ENCODE results near the gene UBE2E3. TPM values are rescaled to one million over a fixed set of nuclear protein-coding genes. Genes with fewer than 3 reads are reported as not detected.

UBE2E3 gene
- total RNA-seq, 3 donors from 2014 or later: 58.4 to 98.7 (median 77.0) TPM

- Histone ChIP-seq H3K36me3 (no peaks in the 10 kb centered on the region), H3K4me1 (no peaks in the 10 kb centered on the region), H3K9me3 (no peaks in the 10 kb centered on the region), H3K27ac (no peak overlapping the region), H3K4me3 (no peak overlapping the region), H3K27me3 (no peaks in the 10 kb centered on the region)
- intact Hi-C loops (cut with DNase I; ENCODE audit: low total_unique reads): no loop called here
- DNase-seq (ENCODE audit: low spot score in 2 of 2): no peak
- TF ChIP-seq POLR2A (IDR thresholded peaks at IDR 0.05): no peak
- TF ChIP-seq, protein P1, sequence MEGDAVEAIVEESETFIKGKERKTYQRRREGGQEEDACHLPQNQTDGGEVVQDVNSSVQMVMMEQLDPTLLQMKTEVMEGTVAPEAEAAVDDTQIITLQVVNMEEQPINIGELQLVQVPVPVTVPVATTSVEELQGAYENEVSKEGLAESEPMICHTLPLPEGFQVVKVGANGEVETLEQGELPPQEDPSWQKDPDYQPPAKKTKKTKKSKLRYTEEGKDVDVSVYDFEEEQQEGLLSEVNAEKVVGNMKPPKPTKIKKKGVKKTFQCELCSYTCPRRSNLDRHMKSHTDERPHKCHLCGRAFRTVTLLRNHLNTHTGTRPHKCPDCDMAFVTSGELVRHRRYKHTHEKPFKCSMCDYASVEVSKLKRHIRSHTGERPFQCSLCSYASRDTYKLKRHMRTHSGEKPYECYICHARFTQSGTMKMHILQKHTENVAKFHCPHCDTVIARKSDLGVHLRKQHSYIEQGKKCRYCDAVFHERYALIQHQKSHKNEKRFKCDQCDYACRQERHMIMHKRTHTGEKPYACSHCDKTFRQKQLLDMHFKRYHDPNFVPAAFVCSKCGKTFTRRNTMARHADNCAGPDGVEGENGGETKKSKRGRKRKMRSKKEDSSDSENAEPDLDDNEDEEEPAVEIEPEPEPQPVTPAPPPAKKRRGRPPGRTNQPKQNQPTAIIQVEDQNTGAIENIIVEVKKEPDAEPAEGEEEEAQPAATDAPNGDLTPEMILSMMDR (IDR thresholded peaks at IDR 0.05): no peak
- no peak for TF ChIP-seq POLR2AphosphoS5 (IDR thresholded peaks at IDR 0.05)
Observed at GRCh38 chr2:180943275-180943674, 37.1 kb upstream of the UBE2E3 start.

GRCh38 chr2:180944372-180944771, 36.0 kb upstream of the UBE2E3 start:
- H3K27me3 ChIP-seq: no peaks in the 10 kb centered on the region
- H3K4me3 ChIP-seq: no peak overlapping the region
- DNase-seq (ENCODE audit: low spot score in 2 of 2): no peak
- no peak overlapping the region for H3K27ac ChIP-seq
- H3K4me1 ChIP-seq: no peaks in the 10 kb centered on the region
- H3K9me3 ChIP-seq: no peaks in the 10 kb centered on the region
- intact Hi-C loops (cut with DNase I; ENCODE audit: low total_unique reads): no loop called here
- no peaks in the 10 kb centered on the region for H3K36me3 ChIP-seq
- TF ChIP-seq POLR2AphosphoS5 (IDR thresholded peaks at IDR 0.05): no peak
- no peak for TF ChIP-seq POLR2A (IDR thresholded peaks at IDR 0.05)
- TF ChIP-seq, protein P1 (IDR thresholded peaks at IDR 0.05): no peak

DNA sequence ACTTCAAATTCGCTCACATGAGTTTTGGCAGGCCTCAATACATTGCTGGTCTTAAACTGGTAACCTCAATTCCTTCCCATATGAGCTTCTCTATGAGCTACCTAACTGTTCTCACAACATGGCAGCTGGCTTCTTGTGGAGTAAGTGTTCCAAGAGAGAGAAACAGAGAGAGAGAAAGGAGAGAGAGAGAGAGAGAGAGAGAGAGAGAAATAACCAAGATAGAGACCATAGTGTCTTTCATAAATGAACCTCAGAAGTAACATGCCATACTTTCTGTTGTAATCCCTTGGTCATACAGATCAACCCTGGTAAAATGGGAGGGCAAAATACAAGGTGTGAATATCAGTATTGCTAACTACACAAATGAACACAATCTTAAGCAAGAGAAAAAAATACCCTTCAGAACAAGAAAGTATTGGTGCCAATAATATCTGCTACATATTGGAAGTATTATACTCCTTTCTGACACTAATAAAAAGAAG, 33.2 kb upstream of the UBE2E3 start:
- H3K9me3 ChIP-seq: no peaks in the 10 kb centered on the region
- H3K4me1 ChIP-seq: no peaks in the 10 kb centered on the region
- TF ChIP-seq POLR2AphosphoS5 (IDR thresholded peaks at IDR 0.05) (no peak), POLR2A (IDR thresholded peaks at IDR 0.05) (no peak)
- TF ChIP-seq, protein P1 (IDR thresholded peaks at IDR 0.05): no peak
- H3K36me3 ChIP-seq: no peaks in the 10 kb centered on the region
- intact Hi-C loops (cut with DNase I; ENCODE audit: low total_unique reads): no loop called here
- DNase-seq (ENCODE audit: low spot score in 2 of 2): no peak
- H3K27me3 ChIP-seq: no peaks in the 10 kb centered on the region
- no peak overlapping the region for H3K4me3 ChIP-seq
- H3K27ac ChIP-seq: no peak overlapping the region

DNA sequence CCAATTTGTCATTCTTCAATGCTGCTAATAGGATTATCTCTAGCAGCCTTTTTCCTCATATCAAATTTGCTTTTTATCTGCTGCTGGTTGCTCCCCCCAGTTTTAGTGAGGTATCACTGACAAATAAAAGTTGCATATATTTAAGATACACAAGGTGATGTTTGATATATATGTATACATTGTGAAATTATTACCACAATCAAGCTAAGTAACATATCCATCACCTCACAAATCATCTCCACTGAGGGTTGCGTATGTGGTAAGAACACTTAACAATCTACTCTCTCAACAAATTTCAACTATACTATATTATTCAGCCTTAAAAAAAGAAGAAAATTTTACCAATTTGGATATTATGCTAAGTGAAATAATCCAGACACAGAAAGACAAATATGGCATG, 30.5 kb upstream of the UBE2E3 start:
- Histone ChIP-seq H3K9me3 (no peaks in the 10 kb centered on the region), H3K36me3 (no peaks in the 10 kb centered on the region), H3K27me3 (no peaks in the 10 kb centered on the region), H3K4me3 (no peak overlapping the region), H3K4me1 (no peaks in the 10 kb centered on the region), H3K27ac (no peak overlapping the region)
- intact Hi-C loops (cut with DNase I; ENCODE audit: low total_unique reads): no loop called here
- no peak for DNase-seq (ENCODE audit: low spot score in 2 of 2)
- TF ChIP-seq POLR2A (IDR thresholded peaks at IDR 0.05) (no peak), POLR2AphosphoS5 (IDR thresholded peaks at IDR 0.05) (no peak)
- TF ChIP-seq, protein P1 (IDR thresholded peaks at IDR 0.05): no peak

GRCh38 chr2:180952082-180952481, 28.3 kb upstream of the UBE2E3 start:
- intact Hi-C loops (cut with DNase I; ENCODE audit: low total_unique reads): no loop called here
- Histone ChIP-seq H3K4me1 (no peaks in the 10 kb centered on the region), H3K36me3 (no peaks in the 10 kb centered on the region), H3K27ac (no peak overlapping the region), H3K9me3 (no peaks in the 10 kb centered on the region), H3K4me3 (no peak overlapping the region), H3K27me3 (no peaks in the 10 kb centered on the region)
- no peak for TF ChIP-seq POLR2A (IDR thresholded peaks at IDR 0.05)
- TF ChIP-seq, protein P1 (IDR thresholded peaks at IDR 0.05): no peak
- no peak for TF ChIP-seq POLR2AphosphoS5 (IDR thresholded peaks at IDR 0.05)
- no peak for DNase-seq (ENCODE audit: low spot score in 2 of 2)
